Measurements from ENCODE around the gene MED6.

The MED6 gene

GRCh38 chr14:70635971-70636595, 35.6 kb upstream of the MED6 start:
- H3K4me1 ChIP-seq (ENCODE audit: insufficient read depth, low read length) = peaks cover 9% of the 10 kb centered on the region; the same call in 1 of the 2 replicates
- H3K4me3 ChIP-seq (ENCODE audit: low read length) = no peak overlapping the region
- peaks cover 9% of the 10 kb centered on the region; the same call in 1 of the 2 replicates for H3K9me3 ChIP-seq (ENCODE audit: insufficient read depth, low read depth, low read length)
- H3K27me3 ChIP-seq (ENCODE audit: insufficient read depth, low read length) = 0 out of 2 replicates have a peak, but pooled peaks cover 5% of the 10 kb centered on the region
- 0 out of 2 replicates have a peak, but pooled peaks cover 3% of the 10 kb centered on the region for H3K36me3 ChIP-seq (ENCODE audit: insufficient read depth, low read depth, low read length)
- H3K9ac ChIP-seq (ENCODE audit: low read depth, low read length) = no peak overlapping the region
- no peak overlapping the region for H3K27ac ChIP-seq (ENCODE audit: low read length)

- Histone ChIP-seq H3K27me3 (ENCODE audit: insufficient read depth, low read length) (no peaks in the 10 kb centered on the region), H3K9ac (ENCODE audit: low read depth, low read length) (no peak overlapping the region), H3K36me3 (ENCODE audit: insufficient read depth, low read depth, low read length) (0 out of 2 replicates have a peak, but pooled peaks cover 3% of the 10 kb centered on the region), H3K4me3 (ENCODE audit: low read length) (no peak overlapping the region), H3K4me1 (ENCODE audit: insufficient read depth, low read length) (no peaks in the 10 kb centered on the region), H3K27ac (ENCODE audit: low read length) (no peak overlapping the region), H3K9me3 (ENCODE audit: insufficient read depth, low read depth, low read length) (peaks cover 22% of the 10 kb centered on the region)
Measured at GRCh38 chr14:70631948-70632347, 31.5 kb upstream of the MED6 start.

- H3K4me1 ChIP-seq (ENCODE audit: insufficient read depth, low read length) = no peaks in the 10 kb centered on the region
- H3K36me3 ChIP-seq (ENCODE audit: insufficient read depth, low read depth, low read length) = no peaks in the 10 kb centered on the region; the same call in 1 of the 2 replicates
- no peaks in the 10 kb centered on the region for H3K27me3 ChIP-seq (ENCODE audit: insufficient read depth, low read length)
- H3K4me3 ChIP-seq (ENCODE audit: low read length) = no peak overlapping the region
- H3K9me3 ChIP-seq (ENCODE audit: insufficient read depth, low read depth, low read length) = peaks cover 28% of the 10 kb centered on the region; the same call in 1 of the 2 replicates
- no peak overlapping the region for H3K27ac ChIP-seq (ENCODE audit: low read length)
- H3K9ac ChIP-seq (ENCODE audit: low read depth, low read length) = no peak overlapping the region
Measured at GRCh38 chr14:70624972-70625371, 24.5 kb upstream of the MED6 start.

- Histone ChIP-seq H3K9me3 (ENCODE audit: insufficient read depth, low read depth, low read length) (peaks cover 18% of the 10 kb centered on the region; the same call in 1 of the 2 replicates), H3K27me3 (ENCODE audit: insufficient read depth, low read length) (no peaks in the 10 kb centered on the region), H3K36me3 (ENCODE audit: insufficient read depth, low read depth, low read length) (no peaks in the 10 kb centered on the region; the same call in 1 of the 2 replicates), H3K27ac (ENCODE audit: low read length) (no peak overlapping the region), H3K4me1 (ENCODE audit: insufficient read depth, low read length) (no peaks in the 10 kb centered on the region), H3K4me3 (ENCODE audit: low read length) (no peak overlapping the region), H3K9ac (ENCODE audit: low read depth, low read length) (no peak overlapping the region)
Measured at GRCh38 chr14:70622111-70622712, 21.8 kb upstream of the MED6 start.

GRCh38 chr14:70619708-70620107, 19.3 kb upstream of the MED6 start:
- Histone ChIP-seq H3K36me3 (ENCODE audit: insufficient read depth, low read depth, low read length) (no peaks in the 10 kb centered on the region), H3K4me1 (ENCODE audit: insufficient read depth, low read length) (no peaks in the 10 kb centered on the region), H3K27ac (ENCODE audit: low read length) (no peak overlapping the region), H3K9me3 (ENCODE audit: insufficient read depth, low read depth, low read length) (no peaks in the 10 kb centered on the region), H3K9ac (ENCODE audit: low read depth, low read length) (no peak overlapping the region), H3K4me3 (ENCODE audit: low read length) (no peak overlapping the region), H3K27me3 (ENCODE audit: insufficient read depth, low read length) (no peaks in the 10 kb centered on the region)

GRCh38 chr14:70618314-70618713, 17.9 kb upstream of the MED6 start:
- Histone ChIP-seq H3K9ac (ENCODE audit: low read depth, low read length) (no peak overlapping the region), H3K4me1 (ENCODE audit: insufficient read depth, low read length) (no peaks in the 10 kb centered on the region), H3K27me3 (ENCODE audit: insufficient read depth, low read length) (no peaks in the 10 kb centered on the region), H3K36me3 (ENCODE audit: insufficient read depth, low read depth, low read length) (no peaks in the 10 kb centered on the region), H3K27ac (ENCODE audit: low read length) (no peak overlapping the region), H3K9me3 (ENCODE audit: insufficient read depth, low read depth, low read length) (no peaks in the 10 kb centered on the region), H3K4me3 (ENCODE audit: low read length) (no peak overlapping the region)

GRCh38 chr14:70616646-70617045, 16.2 kb upstream of the MED6 start:
- Histone ChIP-seq H3K27ac (ENCODE audit: low read length) (no peak overlapping the region), H3K9ac (ENCODE audit: low read depth, low read length) (no peak overlapping the region), H3K9me3 (ENCODE audit: insufficient read depth, low read depth, low read length) (no peaks in the 10 kb centered on the region), H3K36me3 (ENCODE audit: insufficient read depth, low read depth, low read length) (no peaks in the 10 kb centered on the region), H3K4me3 (ENCODE audit: low read length) (no peak overlapping the region), H3K4me1 (ENCODE audit: insufficient read depth, low read length) (no peaks in the 10 kb centered on the region), H3K27me3 (ENCODE audit: insufficient read depth, low read length) (no peaks in the 10 kb centered on the region)

- H3K9me3 ChIP-seq (ENCODE audit: insufficient read depth, low read depth, low read length) = no peaks in the 10 kb centered on the region
- H3K27ac ChIP-seq (ENCODE audit: low read length) = no peak overlapping the region
- H3K36me3 ChIP-seq (ENCODE audit: insufficient read depth, low read depth, low read length) = no peaks in the 10 kb centered on the region
- H3K9ac ChIP-seq (ENCODE audit: low read depth, low read length) = no peak overlapping the region
- no peak overlapping the region for H3K4me3 ChIP-seq (ENCODE audit: low read length)
- no peaks in the 10 kb centered on the region for H3K4me1 ChIP-seq (ENCODE audit: insufficient read depth, low read length)
- H3K27me3 ChIP-seq (ENCODE audit: insufficient read depth, low read length) = no peaks in the 10 kb centered on the region; the same call in 1 of the 2 replicates
Measured at GRCh38 chr14:70611216-70611615, 10.8 kb upstream of the MED6 start.

GRCh38 chr14:70602254-70602653, 1.8 kb upstream of the MED6 start:
- Histone ChIP-seq H3K9ac (ENCODE audit: low read depth, low read length) (no peak overlapping the region), H3K27ac (ENCODE audit: low read length) (no peak overlapping the region), H3K36me3 (ENCODE audit: insufficient read depth, low read depth, low read length) (peaks cover 4% of the 10 kb centered on the region; the same call in 1 of the 2 replicates), H3K4me1 (ENCODE audit: insufficient read depth, low read length) (peaks cover 13% of the 10 kb centered on the region; the same call in 1 of the 2 replicates), H3K9me3 (ENCODE audit: insufficient read depth, low read depth, low read length) (no peaks in the 10 kb centered on the region), H3K27me3 (ENCODE audit: insufficient read depth, low read length) (peaks cover 10% of the 10 kb centered on the region), H3K4me3 (ENCODE audit: low read length) (no peak overlapping the region)

GRCh38 chr14:70601162-70601561, 707 bp upstream of the MED6 start:
- no peaks in the 10 kb centered on the region for H3K9me3 ChIP-seq (ENCODE audit: insufficient read depth, low read depth, low read length)
- peak overlapping the region; percentile 91; the same call in 1 of the 2 replicates for H3K9ac ChIP-seq (ENCODE audit: low read depth, low read length)
- H3K36me3 ChIP-seq (ENCODE audit: insufficient read depth, low read depth, low read length) = peaks cover 12% of the 10 kb centered on the region
- peak overlapping the region; percentile 83 for H3K4me3 ChIP-seq (ENCODE audit: low read length)
- peak overlapping the region; percentile 55 for H3K27ac ChIP-seq (ENCODE audit: low read length)
- peaks cover 10% of the 10 kb centered on the region for H3K27me3 ChIP-seq (ENCODE audit: insufficient read depth, low read length)
- peaks cover 13% of the 10 kb centered on the region; the same call in 1 of the 2 replicates for H3K4me1 ChIP-seq (ENCODE audit: insufficient read depth, low read length)

GRCh38 chr14:70599345-70599744, 1.1 kb downstream of the MED6 start:
- peaks cover 13% of the 10 kb centered on the region; the same call in 1 of the 2 replicates for H3K4me1 ChIP-seq (ENCODE audit: insufficient read depth, low read length)
- no peak overlapping the region for H3K9ac ChIP-seq (ENCODE audit: low read depth, low read length)
- H3K4me3 ChIP-seq (ENCODE audit: low read length) = peak overlapping the region; percentile 95
- no peak overlapping the region for H3K27ac ChIP-seq (ENCODE audit: low read length)
- peaks cover 4% of the 10 kb centered on the region; the same call in 1 of the 2 replicates for H3K27me3 ChIP-seq (ENCODE audit: insufficient read depth, low read length)
- H3K9me3 ChIP-seq (ENCODE audit: insufficient read depth, low read depth, low read length) = no peaks in the 10 kb centered on the region
- H3K36me3 ChIP-seq (ENCODE audit: insufficient read depth, low read depth, low read length) = peaks cover 30% of the 10 kb centered on the region

- no peak overlapping the region for H3K4me3 ChIP-seq (ENCODE audit: low read length)
- H3K9me3 ChIP-seq (ENCODE audit: insufficient read depth, low read depth, low read length) = no peaks in the 10 kb centered on the region
- peaks cover 13% of the 10 kb centered on the region; the same call in 1 of the 2 replicates for H3K4me1 ChIP-seq (ENCODE audit: insufficient read depth, low read length)
- no peak overlapping the region for H3K27ac ChIP-seq (ENCODE audit: low read length)
- H3K9ac ChIP-seq (ENCODE audit: low read depth, low read length) = no peak overlapping the region
- H3K27me3 ChIP-seq (ENCODE audit: insufficient read depth, low read length) = no peaks in the 10 kb centered on the region
- peaks cover 47% of the 10 kb centered on the region for H3K36me3 ChIP-seq (ENCODE audit: insufficient read depth, low read depth, low read length)
Measured at GRCh38 chr14:70597731-70598130, 2.7 kb downstream of the MED6 start.

Data from iPS-20b (cell line).